GM06990 (cell line): ENCODE measurements around the gene RNF126.

Experiments used
- DNase-seq: peaks from one replicate; pipeline ENCODE4 v3.0.0-alpha.2; 2011; ENCODE audit not compliant: insufficient read length; ENCODE audit errors: extremely low read depth
- H3K27me3 ChIP-seq: replicated peaks from 2 replicates; pipeline ENCODE4 v1.6.0; 2011; ENCODE audit warnings: low read length; ENCODE audit not compliant: control insufficient read depth, insufficient read depth
- H3K36me3 ChIP-seq: 2 replicates; pipeline ENCODE4 v1.5.1; 2011; ENCODE audit warnings: low read length; ENCODE audit not compliant: control insufficient read depth, insufficient read depth
- H3K4me3 ChIP-seq: replicated peaks from 2 replicates; pipeline ENCODE4 v1.5.1; 2011; ENCODE audit warnings: low read depth, mild to moderate bottlenecking, control low read depth, low read length
- TF ChIP-seq, protein P1 (sequence below): IDR thresholded peaks from 2 replicates; pipeline ENCODE4 v1.5.1; 2011; ENCODE audit warnings: low read length, control low read depth, mild to moderate bottlenecking, inconsistent platforms; ENCODE audit not compliant: insufficient read depth, poor library complexity, severe bottlenecking

Gene RNF126

DNA sequence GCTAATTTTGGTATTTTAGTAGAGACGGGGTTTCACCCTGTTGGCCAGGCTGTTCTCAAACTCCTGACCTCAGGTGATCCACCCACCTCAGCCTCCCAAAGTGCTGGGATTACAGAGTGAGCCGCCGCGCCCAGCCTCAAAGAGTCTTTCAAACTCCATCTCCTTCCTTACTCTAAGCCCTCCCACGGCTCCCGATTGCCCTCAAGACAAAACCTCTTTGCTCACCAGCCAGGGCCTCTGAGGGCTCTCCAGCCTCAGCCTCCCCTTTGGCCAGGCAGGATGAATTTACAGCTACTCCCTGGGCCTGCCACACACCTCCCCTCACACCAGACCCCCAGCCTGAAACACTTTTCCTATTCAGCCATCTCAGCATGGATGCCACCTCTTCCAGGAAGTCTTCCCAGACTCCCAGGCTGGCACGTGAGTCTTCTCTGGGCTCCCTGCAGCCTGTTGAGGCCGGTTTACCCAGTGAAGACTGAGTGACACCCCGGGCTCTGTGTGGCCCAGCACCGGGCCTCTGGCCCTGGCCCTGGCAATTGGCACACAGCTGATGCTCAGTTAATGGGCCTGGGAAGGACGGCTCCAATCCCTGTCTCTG is 24.7 kb upstream of the RNF126 start:
- TF ChIP-seq, protein P1, sequence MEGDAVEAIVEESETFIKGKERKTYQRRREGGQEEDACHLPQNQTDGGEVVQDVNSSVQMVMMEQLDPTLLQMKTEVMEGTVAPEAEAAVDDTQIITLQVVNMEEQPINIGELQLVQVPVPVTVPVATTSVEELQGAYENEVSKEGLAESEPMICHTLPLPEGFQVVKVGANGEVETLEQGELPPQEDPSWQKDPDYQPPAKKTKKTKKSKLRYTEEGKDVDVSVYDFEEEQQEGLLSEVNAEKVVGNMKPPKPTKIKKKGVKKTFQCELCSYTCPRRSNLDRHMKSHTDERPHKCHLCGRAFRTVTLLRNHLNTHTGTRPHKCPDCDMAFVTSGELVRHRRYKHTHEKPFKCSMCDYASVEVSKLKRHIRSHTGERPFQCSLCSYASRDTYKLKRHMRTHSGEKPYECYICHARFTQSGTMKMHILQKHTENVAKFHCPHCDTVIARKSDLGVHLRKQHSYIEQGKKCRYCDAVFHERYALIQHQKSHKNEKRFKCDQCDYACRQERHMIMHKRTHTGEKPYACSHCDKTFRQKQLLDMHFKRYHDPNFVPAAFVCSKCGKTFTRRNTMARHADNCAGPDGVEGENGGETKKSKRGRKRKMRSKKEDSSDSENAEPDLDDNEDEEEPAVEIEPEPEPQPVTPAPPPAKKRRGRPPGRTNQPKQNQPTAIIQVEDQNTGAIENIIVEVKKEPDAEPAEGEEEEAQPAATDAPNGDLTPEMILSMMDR, result no peak
- H3K4me3 ChIP-seq, result no peak overlapping the region
- DNase-seq, result no peak
- H3K27me3 ChIP-seq, result no peaks in the 10 kb centered on the region; the same call in 1 of the 2 replicates
- H3K36me3 ChIP-seq, result no peaks in the 10 kb centered on the region

DNA sequence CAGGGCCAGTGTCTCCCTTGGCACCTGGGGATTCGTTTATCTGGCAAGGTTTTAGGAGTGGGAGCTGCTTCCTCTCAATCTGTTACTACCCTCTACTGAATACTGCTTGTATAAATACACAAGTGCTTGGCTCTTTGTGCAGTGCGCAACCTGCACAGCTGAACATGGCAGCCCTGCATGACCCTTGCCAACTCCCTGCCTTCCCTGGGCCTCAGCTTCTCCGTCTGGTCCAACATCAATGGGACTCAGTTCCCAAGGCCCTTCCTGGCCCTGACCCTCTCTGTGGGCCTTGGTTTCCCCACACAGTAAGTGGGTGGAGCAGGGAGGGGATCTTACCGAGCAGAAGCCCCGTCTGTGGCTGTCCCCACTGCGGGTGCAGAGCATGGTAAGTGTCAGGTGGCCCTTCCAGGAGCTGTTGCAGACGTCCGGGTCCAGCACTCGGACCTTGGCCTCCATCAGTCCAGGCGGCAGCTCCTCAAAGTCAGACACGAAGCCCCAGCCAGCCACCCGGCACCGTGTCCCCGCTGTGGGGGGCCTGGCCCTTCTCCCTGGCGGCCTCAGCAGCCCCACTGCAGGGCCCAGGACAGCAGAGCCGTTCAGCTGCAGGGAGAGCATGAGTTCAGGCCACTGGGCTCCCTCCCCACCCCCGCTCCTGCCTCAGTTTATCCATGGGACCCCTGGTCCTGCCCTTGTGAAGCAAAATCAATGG is 23.7 kb upstream of the RNF126 start:
- TF ChIP-seq, protein P1, result no peak
- no peak overlapping the region for H3K4me3 ChIP-seq
- no peak for DNase-seq
- no peaks in the 10 kb centered on the region for H3K36me3 ChIP-seq
- no peaks in the 10 kb centered on the region; the same call in 1 of the 2 replicates for H3K27me3 ChIP-seq

DNA sequence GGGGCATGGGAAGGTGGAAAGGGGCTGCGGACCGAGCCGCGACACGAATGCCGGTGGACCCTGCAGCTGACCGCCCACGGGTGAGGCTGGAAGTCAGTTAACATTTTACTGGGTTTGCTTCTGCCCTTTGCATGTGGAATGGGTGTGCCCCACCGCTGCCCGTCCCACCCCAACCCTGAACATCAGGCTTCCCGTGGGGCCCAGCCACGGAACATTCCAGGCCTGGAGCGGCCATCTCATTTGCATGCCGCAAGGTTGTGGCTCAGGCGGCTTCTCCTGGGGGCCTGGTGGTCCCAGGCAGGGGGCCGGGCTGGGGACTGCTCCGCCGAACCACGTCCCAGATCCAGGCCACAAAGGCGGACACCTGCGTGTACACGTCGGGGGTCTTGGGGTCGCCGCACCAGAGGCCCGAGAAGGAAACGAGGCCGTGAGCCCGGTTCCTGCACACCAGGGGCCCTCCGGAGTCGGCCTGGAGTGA is 22.5 kb upstream of the RNF126 start:
- Histone ChIP-seq H3K36me3 (no peaks in the 10 kb centered on the region), H3K27me3 (no peaks in the 10 kb centered on the region; the same call in 1 of the 2 replicates), H3K4me3 (no peak overlapping the region)
- TF ChIP-seq, protein P1, result no peak
- DNase-seq, result no peak

DNA sequence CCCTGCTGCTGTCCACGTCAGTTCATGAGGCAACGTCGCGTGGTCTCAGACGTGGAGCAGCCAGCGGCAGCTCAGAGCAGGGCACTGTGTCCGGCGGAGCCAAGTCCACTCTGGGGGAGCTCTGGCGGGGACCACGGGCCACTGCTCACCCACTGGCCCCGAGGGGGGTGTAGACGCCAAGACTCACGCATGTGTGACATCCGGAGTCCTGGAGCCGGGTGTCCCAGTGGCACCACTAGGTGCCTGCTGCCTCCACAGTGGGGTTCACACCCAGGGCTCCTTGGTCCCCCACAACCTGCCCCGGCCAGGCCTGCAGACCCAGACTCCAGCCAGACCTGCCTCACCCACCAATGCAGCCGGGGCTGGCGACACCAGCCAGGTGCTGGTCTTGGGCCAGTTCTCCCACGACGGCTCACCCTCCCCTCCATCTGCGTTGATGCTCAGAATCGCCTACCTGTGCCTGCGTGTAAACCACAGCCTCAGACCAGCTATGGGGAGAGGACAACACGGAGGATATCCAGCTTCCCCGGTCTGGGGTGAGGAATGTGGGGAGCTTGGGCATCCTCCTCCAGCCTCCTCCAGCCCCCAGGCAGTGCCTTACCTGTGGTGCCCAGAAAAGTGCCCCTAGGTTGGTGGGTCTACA is 19.8 kb upstream of the RNF126 start:
- Histone ChIP-seq H3K27me3 (no peaks in the 10 kb centered on the region; the same call in 1 of the 2 replicates), H3K4me3 (no peak overlapping the region), H3K36me3 (no peaks in the 10 kb centered on the region)
- DNase-seq, result no peak
- TF ChIP-seq, protein P1, result no peak

DNA sequence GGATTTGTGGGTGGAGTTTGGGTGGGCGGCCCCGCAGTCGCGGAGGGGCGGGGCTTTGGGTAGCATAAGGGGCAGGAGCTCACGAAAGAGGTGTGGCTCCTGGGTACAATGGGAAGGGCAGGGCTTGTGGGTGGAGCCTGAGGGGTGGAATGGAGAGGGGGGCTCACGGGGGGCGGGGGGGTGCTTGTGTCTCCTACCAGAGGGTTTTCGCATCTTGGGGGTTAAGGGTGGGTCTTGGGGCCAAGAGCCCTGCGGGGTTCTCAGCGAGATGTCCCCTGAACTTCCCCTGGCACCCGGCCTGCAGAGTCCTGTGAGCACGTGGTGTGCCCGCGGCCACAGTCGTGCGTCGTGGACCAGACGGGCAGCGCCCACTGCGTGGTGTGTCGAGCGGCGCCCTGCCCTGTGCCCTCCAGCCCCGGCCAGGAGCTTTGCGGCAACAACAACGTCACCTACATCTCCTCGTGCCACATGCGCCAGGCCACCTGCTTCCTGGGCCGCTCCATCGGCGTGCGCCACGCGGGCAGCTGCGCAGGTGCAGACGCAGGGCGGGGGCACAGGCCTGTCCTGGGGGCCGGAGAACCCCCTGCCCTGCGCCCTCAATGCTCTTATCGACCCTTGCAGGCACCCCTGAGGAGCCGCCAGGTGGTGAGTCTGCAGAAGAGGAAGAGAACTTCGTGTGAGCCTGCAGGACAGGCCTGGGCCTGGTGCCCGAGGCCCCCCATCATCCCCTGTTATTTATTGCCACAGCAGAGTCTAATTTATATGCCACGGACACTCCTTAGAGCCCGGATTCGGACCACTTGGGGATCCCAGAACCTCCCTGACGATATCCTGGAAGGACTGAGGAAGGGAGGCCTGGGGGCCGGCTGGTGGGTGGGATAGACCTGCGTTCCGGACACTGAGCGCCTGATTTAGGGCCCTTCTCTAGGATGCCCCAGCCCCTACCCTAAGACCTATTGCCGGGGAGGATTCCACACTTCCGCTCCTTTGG is 18.3 kb upstream of the RNF126 start:
- DNase-seq, result peak; percentile 66
- no peak overlapping the region for H3K4me3 ChIP-seq

More for the DNA sequence above, 18.3 kb upstream of the RNF126 start:
- Histone ChIP-seq H3K27me3 (no peaks in the 10 kb centered on the region), H3K36me3 (no peaks in the 10 kb centered on the region)
- TF ChIP-seq, protein P1, result no peak
